H1 (cell line): ENCODE measurements around the gene PRRC1. TPM values are rescaled to one million over a fixed set of nuclear protein-coding genes. Genes with fewer than 3 reads are reported as not detected.
A peak's percentile ranks its signal among the peaks of the same experiment; 100 is the strongest.

Experiments used
- CTCF ChIA-PET: fragments of 300-600 bp; sonication (Branson Sonifier 250); formaldehyde crosslinking; loops from one replicate; lab custom pipeline; 2021; ENCODE audit not compliant: partially characterized antibody; lab: Charles Lee
- POLR2A ChIA-PET: fragments of 300-600 bp; sonication (Branson Sonifier 250); formaldehyde crosslinking; loops from one replicate; lab custom pipeline; 2021; ENCODE audit warnings: inconsistent platforms; ENCODE audit not compliant: partially characterized antibody; lab: Charles Lee
- DNase-seq, 2 experiments: peaks; one replicate each; pipeline versions ENCODE4 v3.0.0 to v3.0.0-alpha.2; 2010 to 2022; ENCODE audit warnings: low spot score in 2 of 2, low read depth in 1 of 2, mixed read lengths in 1 of 2
- FAIRE-seq: peaks from 2 replicates; lab custom pipeline; 2011; peaks lifted over from hg19 to GRCh38; lab: Jason Lieb, UNC
- H2AFZ ChIP-seq: 2 replicates; pipeline ENCODE4 v1.8.1; 2012; ENCODE audit warnings: low read length, inconsistent platforms
- H2AK5ac ChIP-seq: 2 replicates; pipeline ENCODE4 v1.6.1; 2013; ENCODE audit warnings: low read depth, low read length
- H2BK120ac ChIP-seq: replicated peaks from 2 replicates; pipeline ENCODE3; 2013; ENCODE audit warnings: low read depth, low read length, inconsistent platforms
- H2BK12ac ChIP-seq: 2 replicates; pipeline ENCODE4 v1.6.1; 2013; ENCODE audit warnings: low read depth, low read length
- H2BK15ac ChIP-seq: 2 replicates; pipeline ENCODE4 v1.6.1; 2013; ENCODE audit warnings: low read length
- H2BK20ac ChIP-seq: 2 replicates; pipeline ENCODE4 v1.6.1; 2013; ENCODE audit warnings: low read length
- H2BK5ac ChIP-seq: 2 replicates; pipeline ENCODE4 v1.6.1; 2013; ENCODE audit warnings: low read depth, low read length
- H3K14ac ChIP-seq: 2 replicates; pipeline ENCODE4 v1.6.1; 2013; ENCODE audit warnings: inconsistent platforms; ENCODE audit not compliant: insufficient read length
- H3K18ac ChIP-seq: 2 replicates; pipeline ENCODE4 v1.6.1; 2013; ENCODE audit warnings: low read length; ENCODE audit errors: extremely low read depth
- H3K23ac ChIP-seq: 2 replicates; pipeline ENCODE4 v1.6.1; 2013; ENCODE audit warnings: inconsistent platforms; ENCODE audit not compliant: insufficient read length
- H3K23me2 ChIP-seq: 2 replicates; pipeline ENCODE4 v1.6.1; 2013; ENCODE audit warnings: low read depth, low read length
- H3K27ac ChIP-seq: 2 replicates; pipeline ENCODE4 v1.6.1; 2011; ENCODE audit warnings: low read depth, low read length, inconsistent platforms
- H3K27me3 ChIP-seq, 4 experiments: replicated peaks in 1 of 4; 1 replicate in 1 of 4; 2 replicates in 3 of 4; pipeline versions ENCODE4 v1.6.1 to v1.8.1; 2011 to 2013; ENCODE audit warnings: low read length in 3 of 4, mild to moderate bottlenecking in 3 of 4, inconsistent platforms in 2 of 4, mixed read lengths in 2 of 4, moderate library complexity in 1 of 4; ENCODE audit not compliant: control insufficient read depth in 3 of 4, insufficient read depth in 3 of 4; ENCODE audit errors: extremely low read depth in 1 of 4
- H3K36me3 ChIP-seq, 4 experiments: 2 replicates each; pipeline versions ENCODE4 v1.6.1 to v1.8.1; 2011 to 2013; ENCODE audit warnings: mild to moderate bottlenecking in 4 of 4, low read length in 3 of 4, moderate library complexity in 2 of 4, control low read depth in 1 of 4, inconsistent platforms in 1 of 4; ENCODE audit not compliant: insufficient read depth in 4 of 4, control insufficient read depth in 2 of 4
- H3K4ac ChIP-seq: replicated peaks from 2 replicates; pipeline ENCODE3; 2013; ENCODE audit warnings: low read length, low read depth, mixed read lengths, inconsistent platforms; ENCODE audit not compliant: insufficient read length
- H3K4me1 ChIP-seq, 4 experiments: replicated peaks in 1 of 4; 1 replicate in 1 of 4; 2 replicates in 3 of 4; pipeline versions ENCODE4 v1.6.1 to v1.8.1; 2011 to 2013; ENCODE audit warnings: low read length in 3 of 4, inconsistent platforms in 2 of 4, mixed read lengths in 1 of 4; ENCODE audit not compliant: insufficient read depth in 4 of 4, control insufficient read depth in 3 of 4
- H3K4me2 ChIP-seq, 2 experiments: 2 replicates each; pipeline versions ENCODE4 v1.6.1 to v1.8.1; 2011 to 2013; ENCODE audit warnings: low read depth in 2 of 2, low read length in 2 of 2, control low read depth in 1 of 2, inconsistent platforms in 1 of 2, mild to moderate bottlenecking in 1 of 2; ENCODE audit not compliant: insufficient read depth in 1 of 2
- H3K4me3 ChIP-seq, 4 experiments: fragments of 200-600, 300-600 bp in 1 of 4; sonication (generic), shearing (Covaris generic), sonication (Bioruptor Twin) in 1 of 4; 2 replicates each; pipeline versions ENCODE4 v1.5.1 to v1.8.1; 2011 to 2016; ENCODE audit warnings: low read length in 4 of 4, low read depth in 3 of 4, control low read depth in 2 of 4, inconsistent platforms in 2 of 4, mild to moderate bottlenecking in 2 of 4, mixed read lengths in 1 of 4, moderate library complexity in 1 of 4; ENCODE audit not compliant: insufficient read depth in 2 of 4; ENCODE audit errors: extremely low read depth in 1 of 4
- H3K56ac ChIP-seq: replicated peaks from 2 replicates; pipeline ENCODE3; 2013; ENCODE audit warnings: low read depth, mild to moderate bottlenecking, mixed read lengths, low read length, inconsistent platforms; ENCODE audit not compliant: insufficient read length
- H3K79me1 ChIP-seq: 2 replicates; pipeline ENCODE4 v1.6.1; 2013; ENCODE audit warnings: low read depth, low read length, control low read depth
- H3K79me2 ChIP-seq, 2 experiments: 2 replicates each; pipeline versions ENCODE4 v1.6.1 to v1.8.1; 2012 to 2013; ENCODE audit warnings: low read length in 2 of 2, mild to moderate bottlenecking in 2 of 2, inconsistent platforms in 1 of 2; ENCODE audit not compliant: insufficient read depth in 2 of 2, control insufficient read depth in 1 of 2
- H3K9ac ChIP-seq, 4 experiments: replicated peaks in 1 of 4; 1 replicate in 1 of 4; 2 replicates in 3 of 4; pipeline versions ENCODE4 v1.6.1 to v1.8.1; 2011 to 2013; ENCODE audit warnings: low read depth in 3 of 4, low read length in 3 of 4, control low read depth in 2 of 4, mild to moderate bottlenecking in 2 of 4, moderate library complexity in 2 of 4, inconsistent platforms in 1 of 4; ENCODE audit errors: extremely low read depth in 1 of 4
- H3K9me3 ChIP-seq, 2 experiments: 2 replicates each; pipeline versions ENCODE4 v1.6.1 to v1.8.1; 2012 to 2013; ENCODE audit warnings: mild to moderate bottlenecking in 2 of 2, moderate library complexity in 2 of 2, control low read depth in 1 of 2, inconsistent platforms in 1 of 2, low read depth in 1 of 2, low read length in 1 of 2, mixed read lengths in 1 of 2; ENCODE audit not compliant: insufficient read depth in 2 of 2
- H4K20me1 ChIP-seq, 2 experiments: replicated peaks in 1 of 2; 2 replicates each; pipeline versions ENCODE3 to v1.8.1; 2011 to 2013; ENCODE audit warnings: inconsistent platforms in 2 of 2, low read length in 2 of 2, mild to moderate bottlenecking in 1 of 2; ENCODE audit not compliant: insufficient read depth in 2 of 2, control insufficient read depth in 1 of 2
- H4K5ac ChIP-seq: 2 replicates; pipeline ENCODE4 v1.6.1; 2013; ENCODE audit warnings: low read length, low read depth, mixed read lengths, inconsistent platforms; ENCODE audit not compliant: insufficient read length
- H4K8ac ChIP-seq: 2 replicates; pipeline ENCODE4 v1.8.0; 2013; ENCODE audit warnings: mild to moderate bottlenecking, moderate library complexity, low read length, inconsistent platforms; ENCODE audit not compliant: insufficient read depth; ENCODE audit errors: extremely low read depth
- H4K91ac ChIP-seq: replicated peaks from 2 replicates; pipeline ENCODE3; 2013; ENCODE audit warnings: low read length, mixed read lengths, inconsistent platforms; ENCODE audit not compliant: insufficient read length
- ASH2L ChIP-seq: fragments of 200-600, 300-600 bp; sonication (generic); IDR thresholded peaks from one replicate; pipeline ENCODE4 v1.7.1; 2017; ENCODE audit warnings: low read length
- CHD1 ChIP-seq: IDR thresholded peaks from 2 replicates; pipeline ENCODE4 v1.6.1; 2012; ENCODE audit warnings: low read depth, low read length, improper control_type of control experiment
- CHD2 ChIP-seq: IDR thresholded peaks from 2 replicates; pipeline ENCODE4 v1.6.1; 2012; ENCODE audit warnings: low read length, improper control_type of control experiment
- EP300 ChIP-seq, 2 experiments: IDR thresholded peaks; 1 replicate in 1 of 2; 2 replicates in 1 of 2; pipeline ENCODE4 v1.6.1; 2011 to 2012; ENCODE audit warnings: low read depth in 2 of 2, low read length in 2 of 2, mild to moderate bottlenecking in 2 of 2, borderline replicate concordance in 1 of 2, inconsistent platforms in 1 of 2, moderate library complexity in 1 of 2
- GTF2F1 ChIP-seq: IDR thresholded peaks from 2 replicates; pipeline ENCODE4 v1.6.1; 2012; ENCODE audit warnings: low read depth, low read length, improper control_type of control experiment, borderline replicate concordance
- KDM1A ChIP-seq: fragments of 200-600, 300-600 bp; sonication (generic); IDR thresholded peaks from 2 replicates; pipeline ENCODE4 v1.7.1; 2016; ENCODE audit warnings: mild to moderate bottlenecking, low read length, borderline replicate concordance
- MAFK ChIP-seq: IDR thresholded peaks from 2 replicates; pipeline ENCODE4 v1.6.1; 2012; ENCODE audit warnings: low read depth, mild to moderate bottlenecking, improper control_type of control experiment, low read length
- PHF8 ChIP-seq: fragments of 200-600 bp; sonication (generic); conservative IDR thresholded peaks from 2 replicates; pipeline ENCODE4 v1.7.1; 2012; ENCODE audit warnings: low read depth, mild to moderate bottlenecking, inconsistent platforms, low read length, moderate library complexity
- POLR2AphosphoS5 ChIP-seq: IDR thresholded peaks from 2 replicates; pipeline ENCODE4 v1.6.1; 2011; ENCODE audit warnings: low read depth, low read length
- SP2 ChIP-seq: IDR thresholded peaks from 2 replicates; pipeline ENCODE4 v1.6.1; 2012; ENCODE audit warnings: mild to moderate bottlenecking, low read length, inconsistent platforms
- SRF ChIP-seq: IDR thresholded peaks from 2 replicates; pipeline ENCODE4 v1.6.1; 2011; ENCODE audit warnings: mild to moderate bottlenecking, low read depth, low read length, moderate library complexity
- WGBS, 2 experiments: shearing (Covaris generic) in 1 of 2; methylation state at CpG; one replicate each; pipeline versions ENCODE4 v1.1.6 to v1.1.7; 2013 to 2015; ENCODE audit warnings: low lambda C conversion rate in 2 of 2, mixed read lengths in 2 of 2, inconsistent platforms in 1 of 2, low coverage in 1 of 2, missing lambda C conversion rate in 1 of 2; ENCODE audit not compliant: insufficient replicate concordance in 2 of 2, insufficient coverage in 1 of 2, insufficient read length in 1 of 2; ENCODE audit errors: extremely low coverage in 1 of 2, missing lambda C conversion rate in 1 of 2; 5-methylcytosine and 5-hydroxymethylcytosine counted together
- polyA plus RNA-seq, 7 experiments: library from polyadenylated mRNA; depleted of rRNA in 3 of 7; stranded (reverse) in 5 of 7; unstranded in 2 of 7; fragments of >200 nt in 5 of 7; fragments of 200-250 nt in 2 of 7; gene quantifications; 1 replicate in 5 of 7; 2 replicates in 1 of 7; 4 replicates in 1 of 7; pipeline versions ENCODE4 v1.2.1 to v1.2.3, GENCODE V29; 2011 to 2013; ENCODE audit warnings: missing spikeins in 2 of 7, mixed read lengths in 2 of 7
- total RNA-seq: library from RNA; stranded (reverse); fragmentation: NEBNext Ultra II Directional; extraction: Animal tissue kit (Norgen Biotek cat#: 25700); gene quantifications from 2 replicates; pipeline ENCODE4 v1.2.1, GENCODE V29; 2021
- TF ChIP-seq, protein P1 (sequence below): IDR thresholded peaks from 2 replicates; pipeline ENCODE4 v1.6.1; 2012; ENCODE audit warnings: inconsistent platforms
- TF ChIP-seq, protein P2 (sequence below): IDR thresholded peaks from 2 replicates; pipeline ENCODE4 v1.6.1; 2012; ENCODE audit warnings: inconsistent platforms

The PRRC1 gene
- total and polyA plus RNA-seq, 2 of the 8 experiments (the other 6 are each of a cell fraction or from before 2014, with no cell fraction given) = 54.6 to 78.6 TPM

DNA sequence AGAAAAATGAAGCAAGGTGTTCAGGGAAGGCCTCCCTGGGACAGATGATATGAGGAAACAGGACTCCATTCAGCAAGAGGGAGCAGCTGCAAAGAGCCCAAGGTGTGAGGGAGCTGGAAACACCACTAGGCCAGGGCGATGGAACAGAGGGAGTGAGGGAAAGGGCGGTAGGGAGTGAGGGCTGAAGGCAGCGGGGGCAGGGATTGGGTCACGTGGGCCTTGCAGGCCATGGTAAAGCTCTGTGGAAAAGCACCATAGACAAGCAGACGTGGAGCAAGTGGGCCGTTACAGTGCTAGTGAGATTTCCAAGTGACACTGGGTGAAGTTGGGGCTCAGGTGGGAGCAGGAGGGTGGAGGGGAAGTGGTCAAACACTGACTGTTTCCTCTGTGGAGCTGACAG is 10.8 kb upstream of the PRRC1 start:
- Histone ChIP-seq H3K18ac (no peak overlapping the region), H3K9me3 (no peaks in the 10 kb centered on the region), H3K4me2 (no peak overlapping the region), H2AFZ (peak overlapping the region; percentile 95), H2BK20ac (no peak overlapping the region), H2AK5ac (no peak overlapping the region), H3K56ac (no peak overlapping the region), H3K9ac (no peak overlapping the region), H2BK15ac (no peak overlapping the region), H3K4ac (no peak overlapping the region), H3K36me3 (no peaks in the 10 kb centered on the region), H3K4me1 (no peaks in the 10 kb centered on the region; a peak in 1 of 7 replicates), H3K79me1 (no peaks in the 10 kb centered on the region), H4K5ac (no peak overlapping the region), H2BK120ac (no peak overlapping the region), H3K27ac (no peak overlapping the region), H3K14ac (no peak overlapping the region), H4K8ac (peak overlapping the region; percentile 3; the same call in 1 of the 2 replicates), H4K91ac (no peak overlapping the region), H3K79me2 (no peaks in the 10 kb centered on the region)
- DNase-seq = no peak
- ChIA-PET POLR2A (interaction anchor here (1.9 kb wide), 1 partner anchor 10 kb away, joined by 5 read pairs; the partner anchor contains the start of gene PRRC1), CTCF (interaction anchor here (0.7 to 3.5 kb wide), 5 partner anchors 11 to 650 kb away, joined by 3 to 38 read pairs (median 3); partner anchors contain the start of gene PRRC1)
- WGBS, 2 experiments = 83% methylated on average over 6 of the region's 6 CpGs; no CpG with 5 or more reads in 1 of the 2 experiments
- FAIRE-seq = no peak
- TF ChIP-seq CHD1 (no peak), SP2 (no peak), MAFK (no peak), ASH2L (no peak), PHF8 (no peak), KDM1A (no peak), EP300 (IDR thresholded peaks at IDR 0.05; ENCODE audit: borderline replicate concordance in 1 of 2, low read depth in 2 of 2, low read length in 2 of 2) (no peak), SRF (no peak), GTF2F1 (no peak), CHD2 (no peak), POLR2AphosphoS5 (no peak)
- TF ChIP-seq, protein P1, sequence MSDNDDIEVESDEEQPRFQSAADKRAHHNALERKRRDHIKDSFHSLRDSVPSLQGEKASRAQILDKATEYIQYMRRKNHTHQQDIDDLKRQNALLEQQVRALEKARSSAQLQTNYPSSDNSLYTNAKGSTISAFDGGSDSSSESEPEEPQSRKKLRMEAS = peak; percentile 48
- TF ChIP-seq, protein P2, sequence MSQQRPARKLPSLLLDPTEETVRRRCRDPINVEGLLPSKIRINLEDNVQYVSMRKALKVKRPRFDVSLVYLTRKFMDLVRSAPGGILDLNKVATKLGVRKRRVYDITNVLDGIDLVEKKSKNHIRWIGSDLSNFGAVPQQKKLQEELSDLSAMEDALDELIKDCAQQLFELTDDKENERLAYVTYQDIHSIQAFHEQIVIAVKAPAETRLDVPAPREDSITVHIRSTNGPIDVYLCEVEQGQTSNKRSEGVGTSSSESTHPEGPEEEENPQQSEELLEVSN = peak; percentile 26; the same call in 1 of the 2 replicates
- TF ChIP-seq, all 59 proteins: peak for 2
- Histone ChIP-seq H4K20me1 (no peaks in the 10 kb centered on the region), H2BK12ac (no peak overlapping the region; the same call in 1 of the 2 replicates), H2BK5ac (no peak overlapping the region), H3K4me3 (no peak overlapping the region), H3K23ac (no peak overlapping the region), H3K23me2 (no peaks in the 10 kb centered on the region), H3K27me3 (no peaks in the 10 kb centered on the region)
